HG03571 (cell line): ENCODE results near the gene C19orf47.
A peak's percentile ranks its signal among the peaks of the same experiment; 100 is the strongest.

ENCODE experiments used
- ATAC-seq: cut with Tn5 transposase; IDR thresholded peaks from one replicate; pipeline ENCODE4 v1.9.1; 2021; ENCODE audit not compliant: unreplicated experiment

Gene C19orf47, protein sequence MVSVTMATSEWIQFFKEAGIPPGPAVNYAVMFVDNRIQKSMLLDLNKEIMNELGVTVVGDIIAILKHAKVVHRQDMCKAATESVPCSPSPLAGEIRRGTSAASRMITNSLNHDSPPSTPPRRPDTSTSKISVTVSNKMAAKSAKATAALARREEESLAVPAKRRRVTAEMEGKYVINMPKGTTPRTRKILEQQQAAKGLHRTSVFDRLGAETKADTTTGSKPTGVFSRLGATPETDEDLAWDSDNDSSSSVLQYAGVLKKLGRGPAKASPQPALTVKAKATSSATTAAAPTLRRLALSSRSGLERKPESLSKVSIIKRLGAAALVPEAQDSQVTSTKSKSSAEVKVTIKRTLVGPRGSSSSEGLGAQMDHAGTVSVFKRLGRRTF

DNA sequence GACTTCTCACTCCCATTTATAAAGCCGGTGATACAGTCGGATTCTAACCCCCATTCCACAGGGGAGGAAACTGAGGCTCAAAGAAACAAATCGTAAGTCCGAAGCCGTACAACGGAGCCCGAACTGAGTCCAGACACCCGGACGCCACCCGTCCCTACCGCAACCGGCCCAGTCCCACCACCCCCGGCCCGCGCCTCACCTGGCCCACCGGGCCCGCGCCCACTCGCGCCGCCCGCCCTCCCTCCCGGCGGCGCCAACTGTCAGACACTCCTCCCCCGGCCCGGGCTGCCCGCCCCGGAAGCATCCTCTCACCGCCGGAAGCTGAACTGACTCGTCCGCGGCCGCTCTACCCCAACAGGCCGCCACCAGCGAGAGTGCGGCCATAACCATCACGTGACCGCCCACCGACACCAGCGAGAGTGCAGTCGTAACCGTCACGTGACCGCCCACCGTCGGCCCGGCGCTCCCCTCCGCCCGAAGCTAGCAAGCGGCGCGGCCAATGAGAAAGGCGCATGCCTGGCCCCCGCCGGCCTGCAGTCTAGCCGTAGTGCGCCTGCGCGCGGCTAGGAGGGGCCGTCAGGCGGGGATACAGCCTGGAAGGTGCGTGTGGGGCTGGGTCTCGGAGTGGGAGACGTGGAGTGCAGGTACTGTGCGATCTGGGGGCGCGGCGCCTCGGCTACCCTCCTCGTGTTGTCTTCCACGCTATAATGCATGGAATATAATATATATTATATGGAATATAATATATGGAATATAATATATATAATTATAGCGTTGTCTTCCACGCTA is at the start of gene C19orf47, which contains the start of gene PLD3:
C19orf47 (minus strand) TSS at position 273 of the 789 bp plus-strand sequence. CDS start 6,540 bp downstream, outside the sequence.
PLD3 (plus strand) TSS at position 571 of the 789 bp plus-strand sequence. CDS start 17,789 bp downstream, outside the sequence.
- ATAC-seq = peak; percentile 85

DNA sequence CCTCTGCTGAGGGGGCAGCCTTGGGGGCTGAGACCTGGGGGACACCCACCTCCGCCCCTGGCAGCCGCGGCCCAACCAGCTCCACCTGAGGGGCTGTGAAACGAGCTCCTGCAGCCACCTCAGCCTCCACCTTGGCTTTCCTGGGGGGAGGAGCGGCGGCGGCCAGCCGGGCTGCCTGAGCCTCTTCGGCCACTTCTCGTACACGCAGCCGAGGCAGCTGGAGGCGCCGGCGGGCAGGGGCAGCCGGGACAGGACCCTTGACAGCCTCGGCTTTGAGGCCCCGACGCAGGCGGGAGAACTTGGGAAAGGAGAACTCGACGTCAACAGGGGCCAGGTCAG is 49.3 kb upstream of the C19orf47 start:
- ATAC-seq = no peak

DNA sequence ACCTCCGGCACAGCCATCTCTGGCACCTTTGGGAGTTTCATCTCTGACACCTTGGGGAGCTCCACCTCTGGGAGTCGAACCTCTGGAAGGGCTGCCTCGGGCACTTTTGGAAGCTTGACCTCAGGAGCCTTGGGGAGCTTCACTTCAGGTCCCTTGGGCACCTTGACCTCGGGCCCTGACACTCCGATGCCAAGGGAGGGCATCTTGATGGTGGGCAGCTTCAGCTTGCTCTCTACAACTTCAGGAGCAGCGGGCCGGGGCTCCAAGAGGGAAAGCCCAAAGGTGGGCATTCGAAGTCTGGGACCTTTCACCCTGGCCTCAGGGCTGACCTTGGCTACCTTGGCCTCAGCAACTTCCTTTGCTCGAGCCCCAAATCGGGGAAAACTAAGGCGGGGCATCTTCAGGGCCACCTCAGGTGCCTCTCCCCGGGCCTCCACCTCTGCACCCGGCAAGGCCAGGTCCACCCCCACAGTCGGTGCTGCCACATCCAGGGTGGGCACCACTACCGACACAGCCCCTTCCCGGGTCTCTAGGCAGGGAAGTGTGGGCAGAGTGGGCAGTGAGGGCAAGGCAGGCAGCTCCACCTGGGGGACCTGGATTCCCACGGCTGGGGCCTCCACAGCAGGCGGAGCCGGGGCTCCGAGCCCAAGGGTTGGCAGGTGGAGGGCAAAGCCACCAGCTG is 48.8 kb upstream of the C19orf47 start:
- no peak for ATAC-seq

DNA sequence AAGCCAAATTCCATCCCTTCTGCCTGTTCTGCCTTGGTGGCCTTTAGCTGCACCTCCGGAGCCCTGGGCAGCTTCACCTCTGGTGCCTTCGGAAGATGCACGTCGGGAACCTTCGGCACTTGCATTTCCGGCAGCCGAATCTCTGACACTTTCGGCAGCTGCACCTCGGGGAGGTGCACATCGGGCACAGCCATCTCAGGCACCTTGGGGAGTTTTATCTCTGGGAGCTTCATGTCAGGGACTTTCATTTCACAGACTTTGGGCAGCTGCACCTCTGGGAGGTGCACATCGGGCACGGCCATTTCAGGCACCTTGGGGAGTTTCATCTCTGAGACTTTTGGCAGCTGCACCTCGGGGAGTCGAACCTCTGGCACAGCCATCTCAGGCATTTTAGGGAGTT is 47.8 kb upstream of the C19orf47 start:
- ATAC-seq = no peak

DNA sequence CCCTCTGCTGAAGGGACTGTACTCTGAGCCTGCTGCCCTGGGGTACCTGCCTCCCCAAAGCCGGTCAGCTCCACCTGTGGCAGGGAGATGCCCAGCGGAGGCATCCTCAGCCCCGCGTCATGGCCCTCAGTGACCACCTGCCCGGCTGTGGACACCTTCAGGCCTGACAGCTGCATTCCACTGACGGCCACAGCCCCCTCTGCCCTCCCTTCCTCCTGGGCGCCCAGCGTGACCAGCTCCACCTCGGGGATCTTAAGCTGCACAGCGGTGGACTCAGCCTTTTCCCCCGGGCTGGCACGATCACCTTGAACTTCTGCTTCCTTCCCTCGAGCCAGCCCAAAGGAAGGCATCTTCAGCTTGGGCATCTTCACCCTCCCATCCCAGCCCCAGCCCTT is 46.6 kb upstream of the C19orf47 start:
- ATAC-seq = no peak

DNA sequence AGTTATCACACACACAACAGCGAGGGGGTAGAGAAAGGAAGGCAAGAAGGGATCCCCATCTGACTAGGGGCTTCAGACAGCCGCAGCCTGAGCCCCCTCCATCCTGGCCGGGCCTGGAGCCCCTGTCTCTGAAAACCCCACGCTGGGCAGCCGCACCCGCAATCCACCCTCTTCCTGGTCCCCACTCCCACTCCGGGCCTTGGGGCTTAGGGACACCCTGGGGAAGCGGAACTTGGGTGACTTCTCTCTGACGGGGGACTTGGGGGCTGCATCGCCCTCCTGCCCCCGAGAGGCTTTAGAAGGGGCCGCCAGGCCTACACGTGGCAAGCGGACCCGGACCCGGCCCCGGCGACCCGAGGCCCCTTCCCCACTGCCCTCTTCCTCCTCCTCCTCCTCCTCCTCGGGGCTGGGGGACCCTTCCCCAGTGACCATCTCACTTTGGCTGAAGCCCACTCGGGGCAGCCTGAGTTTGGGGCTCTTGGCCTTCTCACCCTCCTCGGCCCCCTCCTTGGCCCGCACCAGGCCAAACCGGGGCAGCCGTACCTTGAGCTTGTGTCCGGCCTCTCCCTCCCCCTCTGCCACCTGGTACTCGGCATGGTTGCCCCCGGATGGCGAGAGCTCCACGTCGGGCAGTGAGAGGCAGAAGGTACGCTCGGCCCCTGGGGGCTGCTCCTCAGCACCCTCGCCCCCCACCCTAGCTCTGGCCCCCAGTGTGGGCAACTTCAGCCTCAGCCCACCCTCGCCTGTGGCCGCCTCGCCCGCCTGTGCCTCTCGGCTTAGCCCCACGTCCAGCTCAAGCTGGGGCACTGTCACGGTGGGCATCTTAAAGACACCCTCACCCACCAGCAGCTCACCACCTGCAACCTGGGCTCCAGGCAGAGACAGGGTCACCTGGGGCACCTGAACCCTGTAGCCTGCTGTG is 46.0 kb upstream of the C19orf47 start:
- ATAC-seq = no peak

DNA sequence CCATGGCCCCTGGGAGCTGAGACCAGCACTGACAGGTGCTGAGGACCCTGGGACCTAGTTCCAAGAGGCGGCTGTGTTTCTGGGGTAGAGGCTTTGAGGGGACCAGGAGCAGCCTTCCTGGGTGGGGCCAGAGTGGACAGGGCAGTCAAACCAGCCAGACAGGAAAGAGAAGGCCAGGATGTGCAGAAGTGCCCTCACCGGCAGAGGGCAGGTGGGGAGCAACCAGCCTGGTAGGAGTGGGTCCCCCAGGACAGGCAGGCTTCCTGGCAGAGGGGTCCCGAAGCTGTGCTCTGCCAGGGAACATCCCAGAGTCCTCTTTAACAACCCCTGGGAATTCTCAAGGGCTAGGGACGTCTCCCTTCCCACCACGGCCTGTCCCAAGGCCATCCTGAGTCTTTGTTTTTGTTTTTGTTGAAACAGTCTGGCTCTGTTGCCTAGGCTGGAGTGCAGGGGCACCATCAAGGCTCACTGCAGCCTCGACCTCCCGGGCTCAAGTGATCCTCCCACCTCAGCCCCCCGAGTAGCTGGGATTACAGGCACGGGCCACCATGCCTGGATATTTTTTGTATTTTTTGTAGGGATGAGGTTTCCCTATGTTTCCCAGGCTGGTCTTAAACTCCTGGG is 44.8 kb upstream of the C19orf47 start:
- ATAC-seq = no peak

DNA sequence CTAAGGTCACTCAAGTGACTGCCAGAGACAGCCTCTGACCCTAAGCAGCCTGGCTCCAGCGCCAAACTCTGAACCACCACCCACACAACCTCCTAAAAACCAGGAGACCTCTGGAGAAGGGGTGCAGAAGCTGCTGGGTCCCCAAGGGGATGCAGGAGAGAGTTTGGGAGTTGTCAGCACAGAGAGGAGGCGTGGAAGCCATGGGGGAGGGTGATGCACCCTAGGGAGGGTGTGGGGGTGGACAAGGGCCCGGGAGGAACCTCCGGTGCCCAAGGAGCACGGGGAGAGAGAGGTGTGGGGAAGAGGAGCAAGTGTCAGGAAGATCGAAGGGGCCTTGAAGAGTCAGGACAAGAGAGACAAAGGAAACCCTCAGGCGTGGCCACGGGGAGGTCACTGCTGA is 43.9 kb upstream of the C19orf47 start:
- no peak for ATAC-seq

DNA sequence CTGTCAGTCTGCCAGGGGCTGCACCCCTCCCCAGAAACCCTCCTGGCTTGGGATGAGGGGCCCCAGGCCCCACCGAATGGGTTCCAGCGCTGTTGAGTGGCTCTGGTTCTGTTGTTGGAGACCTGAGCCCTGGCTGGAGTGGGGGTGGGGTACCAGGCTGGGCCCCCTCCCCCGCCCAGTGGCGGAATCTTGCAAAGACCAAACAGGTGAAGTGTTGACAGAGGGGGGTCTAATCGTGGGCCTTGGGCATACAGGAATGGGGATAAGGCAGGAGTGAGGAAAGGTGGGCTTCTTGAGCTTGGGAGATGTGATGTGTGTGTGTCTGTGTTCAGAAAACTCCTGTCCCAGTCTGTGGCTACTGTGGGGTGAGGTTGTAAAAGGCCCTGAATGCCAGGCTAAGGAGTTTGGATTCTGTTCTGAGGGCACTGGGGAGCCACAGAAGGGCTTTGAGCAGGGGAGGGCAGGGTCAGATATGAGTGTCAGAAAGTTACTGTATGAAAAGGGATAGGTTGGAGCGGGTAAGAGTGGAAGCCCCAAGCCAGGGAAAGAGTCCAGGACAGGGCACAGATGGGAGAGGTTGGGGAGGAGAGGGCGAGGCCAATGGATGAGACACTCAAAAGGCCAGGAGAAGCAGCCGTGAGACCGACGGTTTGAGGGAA is 42.0 kb upstream of the C19orf47 start, which contains the start of gene HIPK4:
HIPK4 (minus strand) TSS at position 98 of the 659 bp plus-strand sequence. CDS start 279 bp downstream, outside the sequence.
- no peak for ATAC-seq

DNA sequence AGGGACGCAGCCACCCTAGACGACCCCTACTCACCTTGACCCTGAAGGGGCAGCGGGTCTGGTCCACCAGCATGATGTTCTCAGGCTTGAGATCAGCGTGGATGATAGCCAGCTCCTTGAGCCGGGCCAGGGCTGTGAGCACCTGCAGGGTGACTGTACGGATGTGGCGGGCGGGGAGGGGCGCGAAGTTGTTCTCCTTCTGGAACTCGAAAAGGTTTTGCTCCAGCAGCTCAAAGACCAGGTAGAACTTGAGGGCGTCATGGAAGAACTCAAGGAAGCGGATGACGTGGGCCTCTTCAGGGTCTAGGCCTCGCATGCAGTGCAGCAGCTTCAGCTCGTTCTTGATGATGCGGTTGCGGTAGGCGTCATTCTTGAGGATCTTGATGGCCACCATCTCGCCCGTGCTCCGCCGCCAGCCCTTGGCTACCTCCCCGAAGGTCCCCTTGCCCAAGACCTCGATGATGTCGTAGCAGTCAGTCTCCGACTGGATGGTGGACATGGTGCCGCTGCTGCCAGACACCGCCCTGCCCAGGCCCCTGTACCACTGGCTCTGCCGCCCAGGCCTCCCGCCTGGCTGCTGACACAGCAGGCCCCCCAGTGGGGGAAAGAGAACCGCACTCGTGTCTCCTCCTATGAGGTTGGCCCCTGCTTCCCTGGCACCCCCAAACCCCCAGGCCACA is 41.3 kb upstream of the C19orf47 start:
- ATAC-seq = no peak

DNA sequence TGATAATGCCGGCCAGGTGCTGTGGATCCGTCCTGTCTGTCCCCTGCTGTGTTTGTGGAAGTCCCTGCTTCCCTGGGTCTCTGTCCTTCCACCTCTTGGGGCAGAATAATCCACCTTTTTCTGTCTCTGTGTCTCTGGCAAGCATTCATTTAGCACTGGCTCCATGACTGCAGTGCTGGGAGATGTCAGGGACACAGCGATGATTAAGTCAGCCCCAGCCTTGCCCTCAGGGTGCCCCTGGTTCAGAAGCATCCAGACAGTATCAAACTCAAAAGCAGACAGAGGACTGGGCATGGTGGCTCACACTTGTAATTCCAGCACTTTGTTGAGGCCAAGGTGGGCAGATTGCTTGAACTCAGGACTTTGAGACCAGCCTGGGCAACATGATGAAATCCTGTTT is 40.3 kb upstream of the C19orf47 start:
- ATAC-seq = no peak

DNA sequence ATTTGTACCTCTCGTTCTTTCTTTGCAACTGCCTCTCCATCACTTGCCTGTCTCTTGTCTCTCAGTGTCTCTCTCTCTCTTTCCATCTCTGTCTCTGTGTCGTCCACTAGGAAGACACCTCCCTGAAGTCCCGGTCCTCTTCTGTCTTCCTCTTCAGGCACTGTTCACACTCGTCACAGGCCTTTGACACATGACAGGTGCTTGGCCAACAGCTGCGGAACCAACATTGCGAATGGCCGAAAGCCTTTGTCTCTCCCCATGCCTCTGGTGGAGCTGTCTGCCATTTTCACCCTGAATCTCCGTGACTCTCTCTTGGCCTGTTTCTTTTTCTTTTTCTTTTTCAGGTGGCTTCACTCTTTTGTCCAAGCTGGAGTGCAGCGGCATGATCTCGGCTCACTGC is 39.0 kb upstream of the C19orf47 start:
- ATAC-seq = no peak

DNA sequence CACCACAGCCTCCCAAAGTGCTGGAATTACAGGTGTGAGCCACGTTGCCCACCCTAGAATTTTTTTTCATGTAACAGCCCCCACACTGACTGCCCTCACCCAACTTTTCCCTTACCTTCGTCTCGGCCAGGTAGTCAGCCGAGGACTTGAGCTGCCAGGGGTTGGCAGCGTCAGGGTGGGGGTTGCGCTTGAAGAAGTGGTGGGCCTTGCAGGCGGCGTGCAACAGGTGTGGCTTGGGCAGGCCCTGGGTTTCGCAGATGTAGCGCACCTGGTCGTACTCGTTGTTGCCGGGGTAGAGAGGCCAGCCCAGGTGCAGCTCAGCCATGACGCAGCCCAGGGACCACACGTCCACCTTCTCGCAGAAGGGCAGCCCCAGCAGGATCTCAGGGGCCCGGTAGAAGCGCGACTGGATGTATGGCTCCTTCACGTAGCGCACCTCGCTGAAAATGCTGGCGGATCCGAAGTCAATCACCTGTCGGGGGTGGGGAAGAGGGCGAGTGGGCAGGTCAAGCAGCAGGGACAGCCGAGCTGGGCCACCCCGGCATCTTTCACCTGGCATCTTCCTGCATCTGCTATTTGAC is 35.6 kb upstream of the C19orf47 start:
- ATAC-seq = no peak

DNA sequence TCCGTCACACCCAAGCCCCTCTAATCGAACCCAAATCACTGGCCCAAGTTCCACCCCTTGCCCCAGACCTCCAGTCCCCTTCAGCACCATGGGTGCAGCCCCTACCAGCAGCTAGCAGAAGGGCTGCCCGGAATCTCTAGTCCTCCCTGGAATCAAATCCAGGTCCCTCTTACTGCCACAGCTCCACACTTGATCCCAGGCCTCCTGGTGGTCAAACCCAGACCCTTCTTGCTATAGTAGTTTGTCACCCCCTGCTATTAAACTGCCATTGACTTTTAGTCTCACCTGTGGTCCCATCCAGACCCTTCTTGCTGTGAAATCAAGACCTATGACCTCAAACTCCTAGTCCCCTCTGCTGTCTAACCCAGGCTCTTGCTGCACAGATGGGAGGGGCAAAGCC is 33.1 kb upstream of the C19orf47 start:
- no peak for ATAC-seq

DNA sequence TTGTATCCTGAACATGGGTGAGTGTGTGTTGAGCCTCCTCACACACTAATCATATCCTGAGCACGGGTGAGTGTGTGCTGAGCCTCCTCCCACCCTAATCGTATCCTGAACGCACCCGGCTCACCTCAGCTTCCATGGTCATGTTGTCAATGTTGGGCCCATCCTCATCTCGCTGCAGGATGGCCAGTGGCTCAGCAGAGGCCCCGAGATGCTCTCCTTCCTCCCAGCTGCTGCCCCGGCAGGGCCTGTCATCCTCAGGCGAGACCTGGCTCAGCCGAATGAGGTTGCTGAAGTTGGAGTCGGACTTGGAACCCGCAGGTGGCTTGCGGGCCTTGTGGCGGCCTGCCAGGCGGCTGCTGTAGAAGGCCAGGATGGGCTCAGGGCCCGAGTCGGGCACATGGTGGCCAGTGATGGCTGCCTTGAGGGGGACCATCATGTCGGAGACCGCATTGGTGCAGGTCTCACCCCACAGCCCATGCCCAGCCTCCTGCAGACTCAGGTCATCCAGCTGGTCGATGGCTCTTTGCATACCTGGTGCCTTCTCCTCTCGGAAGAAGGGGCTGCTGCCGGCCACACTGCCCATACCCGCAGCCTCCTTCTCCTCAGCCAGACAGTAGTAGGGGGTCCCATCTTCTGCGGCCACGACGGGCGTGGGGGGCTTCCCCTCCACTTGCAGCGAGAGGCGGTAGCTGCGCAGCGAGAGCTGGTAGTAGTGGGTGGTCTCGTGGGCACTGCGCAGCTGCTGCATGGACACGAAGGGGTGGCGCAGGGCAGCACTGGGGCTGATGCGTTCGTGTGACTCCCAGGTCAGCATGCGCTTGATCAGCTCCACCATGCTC is 32.2 kb upstream of the C19orf47 start:
- no peak for ATAC-seq

DNA sequence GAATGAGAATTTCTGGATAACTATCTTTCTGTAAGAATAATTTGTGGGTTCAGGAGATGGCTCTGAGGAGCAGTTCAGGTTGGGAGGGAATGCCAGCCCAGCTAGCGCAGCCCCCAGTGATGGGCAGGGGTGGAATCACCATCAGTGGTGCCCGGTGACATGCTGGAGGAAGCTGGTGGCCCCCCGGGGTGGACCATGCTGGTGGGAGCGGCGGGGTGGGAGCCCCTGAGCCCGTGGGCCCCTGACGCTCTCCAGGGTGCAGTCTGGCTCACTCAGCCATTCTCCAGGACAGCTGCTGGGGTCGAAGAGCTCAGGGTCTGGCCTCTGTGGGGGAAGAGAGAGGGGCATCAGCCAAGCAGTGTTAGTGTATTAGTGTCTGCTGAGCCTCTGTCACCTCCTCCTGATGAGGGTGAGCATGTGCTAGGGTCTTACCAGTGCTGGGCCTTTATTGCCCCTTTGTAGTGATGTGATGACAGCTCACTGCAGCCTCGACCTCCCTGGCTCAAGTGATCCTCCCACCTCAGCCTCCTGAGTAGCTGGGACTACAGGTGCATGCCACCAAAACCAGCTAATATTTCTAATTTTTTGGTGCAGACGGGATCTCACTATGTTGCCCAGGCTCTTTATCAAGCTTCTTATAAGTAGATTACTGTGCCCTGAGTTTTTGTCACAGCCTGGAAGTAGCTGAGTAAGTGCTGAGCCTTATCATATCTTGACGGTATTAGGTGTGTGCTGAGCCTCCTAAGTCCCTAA is 31.4 kb upstream of the C19orf47 start:
- ATAC-seq = no peak

DNA sequence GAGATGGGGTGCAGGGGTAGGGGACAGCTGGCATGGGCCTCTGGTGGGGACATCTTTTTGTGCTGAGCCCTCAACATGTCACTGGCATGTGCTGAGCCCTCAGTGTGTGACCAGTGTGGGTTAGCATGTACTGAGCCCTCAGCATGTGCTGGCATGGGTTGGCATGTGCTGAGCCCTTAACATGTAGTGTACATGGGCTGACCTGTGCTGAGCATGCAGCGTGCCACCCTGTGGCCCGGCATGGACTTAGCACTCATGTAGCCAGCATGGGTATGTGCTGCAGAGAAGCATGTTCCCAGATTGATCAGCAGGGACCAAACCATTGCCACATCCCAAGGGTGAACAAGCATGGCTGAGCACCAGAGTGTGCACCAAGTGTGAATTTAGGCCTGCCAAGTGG is 30.3 kb upstream of the C19orf47 start:
- ATAC-seq = no peak
